ENCODE measurements around the gene CTDSP2. TPM values are rescaled to one million over a fixed set of nuclear protein-coding genes. Genes with fewer than 3 reads are reported as not detected.

The CTDSP2 gene
- polyA plus RNA-seq, 3 donors, result 59.1 to 148 (median 70.2) TPM

DNA sequence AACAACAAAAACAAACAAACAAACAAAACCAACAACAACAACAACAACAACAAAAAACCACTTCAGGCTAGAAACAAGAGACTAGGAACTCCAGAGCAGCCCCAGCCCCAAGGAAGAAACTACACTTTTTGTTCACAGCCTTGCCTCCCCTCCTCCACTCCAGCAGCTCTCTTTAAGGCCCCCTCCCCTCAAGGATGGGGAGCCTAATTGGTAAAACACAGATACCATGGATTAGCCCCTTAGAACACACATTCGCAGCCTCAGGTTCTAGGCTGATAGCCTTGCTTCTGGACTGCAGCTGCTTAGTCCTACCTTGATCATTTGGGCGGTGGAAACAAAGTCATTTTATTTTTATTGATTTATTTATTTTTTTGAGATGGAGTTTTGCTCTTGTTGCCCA lies 16.1 kb downstream of the CTDSP2 start:
- Histone ChIP-seq H3K4me2 (replicated peaks; ENCODE audit: extremely low read depth, low read length, poor library complexity, severe bottlenecking) (no peak overlapping the region), H3K79me2 (ENCODE audit: insufficient read depth, low read length) (peaks cover 87% of the 10 kb centered on the region), H3K9ac (ENCODE audit: insufficient read depth, low read length, poor library complexity, severe bottlenecking) (no peak overlapping the region), H3K27ac (ENCODE audit: low read depth in 1 of 2, low read length in 2 of 2) (no peak overlapping the region), H3K9me3 (replicated peaks in 1 of 2; ENCODE audit: control insufficient read depth in 1 of 2, insufficient read depth in 1 of 2, low read length in 2 of 2) (no peaks in the 10 kb centered on the region), H4K20me1 (ENCODE audit: insufficient read depth, low read length) (peaks cover 100% of the 10 kb centered on the region), H3K4me3 (replicated peaks in 1 of 3; ENCODE audit: low read depth in 2 of 3, low read length in 3 of 3) (no peak overlapping the region), H3K36me3 (replicated peaks in 1 of 2; ENCODE audit: control insufficient read depth in 1 of 2, insufficient read depth in 2 of 2, low read length in 2 of 2) (peaks cover 40 to 49% of the 10 kb centered on the region in 2 donors), H2AFZ (ENCODE audit: insufficient read depth, low read depth, low read length, poor library complexity, severe bottlenecking) (no peak overlapping the region), H3K4me1 (ENCODE audit: control insufficient read depth in 1 of 2, insufficient read depth in 2 of 2, low read length in 2 of 2) (peaks cover 49 to 56% of the 10 kb centered on the region in 2 donors), H3K27me3 (ENCODE audit: control insufficient read depth in 2 of 2, insufficient read depth in 2 of 2, low read length in 2 of 2) (no peaks in the 10 kb centered on the region)
- no CpG with 5 or more reads among the region's 2 CpGs for WGBS (ENCODE audit: insufficient coverage)
- Mint-ChIP-seq H3K27me3 (ENCODE audit: low read depth in 3 of 3) (peaks cover 0 to 3% (median 0%) of the 10 kb centered on the region in 3 donors), H3K4me3 (no peak overlapping the region), H3K9me3 (no peaks in the 10 kb centered on the region), H3K36me3 (peaks cover 43 to 50% of the 10 kb centered on the region in 2 donors), H3K27ac (peak overlapping the region in 2 of 7 donors; percentile 37 to 61), H3K4me1 (peaks cover 57% of the 10 kb centered on the region)
- no peak for DNase-seq
- TF ChIP-seq, protein P1, sequence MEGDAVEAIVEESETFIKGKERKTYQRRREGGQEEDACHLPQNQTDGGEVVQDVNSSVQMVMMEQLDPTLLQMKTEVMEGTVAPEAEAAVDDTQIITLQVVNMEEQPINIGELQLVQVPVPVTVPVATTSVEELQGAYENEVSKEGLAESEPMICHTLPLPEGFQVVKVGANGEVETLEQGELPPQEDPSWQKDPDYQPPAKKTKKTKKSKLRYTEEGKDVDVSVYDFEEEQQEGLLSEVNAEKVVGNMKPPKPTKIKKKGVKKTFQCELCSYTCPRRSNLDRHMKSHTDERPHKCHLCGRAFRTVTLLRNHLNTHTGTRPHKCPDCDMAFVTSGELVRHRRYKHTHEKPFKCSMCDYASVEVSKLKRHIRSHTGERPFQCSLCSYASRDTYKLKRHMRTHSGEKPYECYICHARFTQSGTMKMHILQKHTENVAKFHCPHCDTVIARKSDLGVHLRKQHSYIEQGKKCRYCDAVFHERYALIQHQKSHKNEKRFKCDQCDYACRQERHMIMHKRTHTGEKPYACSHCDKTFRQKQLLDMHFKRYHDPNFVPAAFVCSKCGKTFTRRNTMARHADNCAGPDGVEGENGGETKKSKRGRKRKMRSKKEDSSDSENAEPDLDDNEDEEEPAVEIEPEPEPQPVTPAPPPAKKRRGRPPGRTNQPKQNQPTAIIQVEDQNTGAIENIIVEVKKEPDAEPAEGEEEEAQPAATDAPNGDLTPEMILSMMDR (IDR thresholded peaks at IDR 0.05), result no peak
- intact Hi-C loops (cut with micrococcal nuclease), result loop anchor here in 1 of 2 donors (2.0 kb wide), 1 partner anchor 74 kb away; no protein-coding TSS in a partner anchor

DNA sequence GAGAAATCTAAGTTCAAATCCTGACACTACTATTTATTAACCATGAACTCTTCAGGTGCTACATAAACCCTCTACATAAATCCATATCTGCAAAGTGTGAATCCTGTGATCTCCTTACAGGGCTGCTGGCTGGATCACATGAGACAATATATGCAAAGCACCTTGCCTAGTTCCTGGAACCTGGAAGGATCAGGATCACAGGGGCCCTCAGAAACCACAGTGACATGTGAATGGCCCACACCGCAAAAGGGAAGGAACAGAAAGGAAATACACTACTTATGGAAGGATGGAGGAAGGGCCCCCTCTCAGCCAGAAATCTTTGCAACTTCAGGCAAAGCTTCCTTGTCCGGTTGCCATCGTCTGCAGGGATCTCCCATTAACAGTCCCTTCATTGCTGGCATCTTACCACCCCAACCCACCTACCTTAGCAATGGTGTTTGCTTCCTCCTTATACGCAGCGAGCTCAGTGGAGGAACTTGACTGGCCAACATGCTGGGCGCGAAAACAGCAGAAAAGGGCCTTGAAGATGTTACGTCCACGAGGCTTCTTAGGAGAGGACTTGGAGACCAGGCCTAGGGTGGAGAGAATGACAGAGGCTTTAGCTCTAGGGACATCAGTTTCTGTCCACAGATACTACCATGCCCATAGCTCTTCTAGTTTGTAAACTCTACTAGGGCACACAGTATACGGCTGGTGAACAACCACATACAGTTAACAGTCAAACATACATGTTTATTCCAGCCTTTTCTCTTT lies 17.3 kb downstream of the CTDSP2 start:
- H3K79me2 ChIP-seq (ENCODE audit: insufficient read depth, low read length), result peaks cover 75% of the 10 kb centered on the region
- peak overlapping the region in 1 of 2 donors; percentile 6 for H3K27ac ChIP-seq (ENCODE audit: low read depth in 1 of 2, low read length in 2 of 2)
- Mint-ChIP-seq H3K9me3 (no peaks in the 10 kb centered on the region), H3K27me3 (ENCODE audit: low read depth in 3 of 3) (peaks cover 0 to 3% (median 0%) of the 10 kb centered on the region in 3 donors), H3K4me1 (peaks cover 45% of the 10 kb centered on the region), H3K27ac (peak overlapping the region in 3 of 7 donors; percentile 26 to 76 (median 26)), H3K36me3 (peaks cover 55 to 62% of the 10 kb centered on the region in 2 donors), H3K4me3 (no peak overlapping the region)
- H2AFZ ChIP-seq (ENCODE audit: insufficient read depth, low read depth, low read length, poor library complexity, severe bottlenecking), result no peak overlapping the region
- 100% methylated on average over 1 of the region's 10 CpGs for WGBS (ENCODE audit: insufficient coverage)
- H3K4me2 ChIP-seq (replicated peaks; ENCODE audit: extremely low read depth, low read length, poor library complexity, severe bottlenecking), result no peak overlapping the region
- peaks cover 37 to 44% of the 10 kb centered on the region in 2 donors for H3K4me1 ChIP-seq (ENCODE audit: control insufficient read depth in 1 of 2, insufficient read depth in 2 of 2, low read length in 2 of 2)
- H4K20me1 ChIP-seq (ENCODE audit: insufficient read depth, low read length), result peaks cover 100% of the 10 kb centered on the region
- TF ChIP-seq, protein P1 (IDR thresholded peaks at IDR 0.05), result no peak
- intact Hi-C loops (cut with micrococcal nuclease), result no loop called here
- no peak overlapping the region for H3K9ac ChIP-seq (ENCODE audit: insufficient read depth, low read length, poor library complexity, severe bottlenecking)
- no peak overlapping the region for H3K4me3 ChIP-seq (replicated peaks in 1 of 3; ENCODE audit: low read depth in 2 of 3, low read length in 3 of 3)
- no peak for DNase-seq
- H3K36me3 ChIP-seq (replicated peaks in 1 of 2; ENCODE audit: control insufficient read depth in 1 of 2, insufficient read depth in 2 of 2, low read length in 2 of 2), result peaks cover 52 to 60% of the 10 kb centered on the region in 2 donors
- no peaks in the 10 kb centered on the region for H3K9me3 ChIP-seq (replicated peaks in 1 of 2; ENCODE audit: control insufficient read depth in 1 of 2, insufficient read depth in 1 of 2, low read length in 2 of 2)
- H3K27me3 ChIP-seq (ENCODE audit: control insufficient read depth in 2 of 2, insufficient read depth in 2 of 2, low read length in 2 of 2), result no peaks in the 10 kb centered on the region
